Keratinocyte (primary cell): ENCODE measurements around the gene GLT1D1.

Source experiments
- EZH2 ChIP-seq: IDR thresholded peaks from one replicate; pipeline ENCODE4 v1.6.1; 2012; ENCODE audit warnings: inconsistent platforms, mild to moderate bottlenecking, low read length, moderate library complexity
- TF ChIP-seq, protein P1 (sequence below), 3 experiments: IDR thresholded peaks in 1 of 3; conservative IDR thresholded peaks in 1 of 3; optimal IDR thresholded peaks in 1 of 3; 2 replicates in 2 of 3; 3 replicates in 1 of 3; pipeline versions ENCODE3 to v1.5.1; 2011; ENCODE audit warnings: low read length in 3 of 3, mild to moderate bottlenecking in 3 of 3, moderate library complexity in 2 of 3, control low read depth in 1 of 3, inconsistent platforms in 1 of 3; ENCODE audit not compliant: insufficient read depth in 2 of 3; ENCODE audit errors: extremely low read depth in 1 of 3

DNA sequence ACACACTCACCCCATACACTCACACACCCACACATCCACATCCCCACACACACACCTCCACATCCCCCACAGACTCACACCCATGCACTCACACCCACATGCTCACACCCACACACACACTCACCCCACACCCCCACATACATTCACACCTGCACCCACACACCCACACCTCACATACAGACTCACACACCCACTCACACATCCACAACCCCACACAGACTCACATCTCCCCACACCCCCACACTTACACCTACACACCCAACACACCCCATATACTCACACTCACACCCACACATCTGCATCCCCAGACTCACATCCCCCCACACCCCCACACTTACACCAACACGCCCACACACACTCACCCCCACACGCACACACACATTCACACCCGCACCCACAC is 171.8 kb downstream of the GLT1D1 start:
- TF ChIP-seq, protein P1, sequence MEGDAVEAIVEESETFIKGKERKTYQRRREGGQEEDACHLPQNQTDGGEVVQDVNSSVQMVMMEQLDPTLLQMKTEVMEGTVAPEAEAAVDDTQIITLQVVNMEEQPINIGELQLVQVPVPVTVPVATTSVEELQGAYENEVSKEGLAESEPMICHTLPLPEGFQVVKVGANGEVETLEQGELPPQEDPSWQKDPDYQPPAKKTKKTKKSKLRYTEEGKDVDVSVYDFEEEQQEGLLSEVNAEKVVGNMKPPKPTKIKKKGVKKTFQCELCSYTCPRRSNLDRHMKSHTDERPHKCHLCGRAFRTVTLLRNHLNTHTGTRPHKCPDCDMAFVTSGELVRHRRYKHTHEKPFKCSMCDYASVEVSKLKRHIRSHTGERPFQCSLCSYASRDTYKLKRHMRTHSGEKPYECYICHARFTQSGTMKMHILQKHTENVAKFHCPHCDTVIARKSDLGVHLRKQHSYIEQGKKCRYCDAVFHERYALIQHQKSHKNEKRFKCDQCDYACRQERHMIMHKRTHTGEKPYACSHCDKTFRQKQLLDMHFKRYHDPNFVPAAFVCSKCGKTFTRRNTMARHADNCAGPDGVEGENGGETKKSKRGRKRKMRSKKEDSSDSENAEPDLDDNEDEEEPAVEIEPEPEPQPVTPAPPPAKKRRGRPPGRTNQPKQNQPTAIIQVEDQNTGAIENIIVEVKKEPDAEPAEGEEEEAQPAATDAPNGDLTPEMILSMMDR (optimal IDR thresholded peaks at IDR 0.05 in 1 of 3, IDR thresholded peaks at IDR 0.05 in 1 of 3, conservative IDR thresholded peaks at IDR 0.05 in 1 of 3; ENCODE audit: extremely low read depth in 1 of 3, insufficient read depth in 2 of 3, low read length in 3 of 3) = no peak
- TF ChIP-seq EZH2 = no peak
